ENCODE results near the gene RYR2.

RYR2 gene

GRCh38 chr1:237033061-237033460, 8.9 kb upstream of the RYR2 start:
- no peak for DNase-seq

DNA sequence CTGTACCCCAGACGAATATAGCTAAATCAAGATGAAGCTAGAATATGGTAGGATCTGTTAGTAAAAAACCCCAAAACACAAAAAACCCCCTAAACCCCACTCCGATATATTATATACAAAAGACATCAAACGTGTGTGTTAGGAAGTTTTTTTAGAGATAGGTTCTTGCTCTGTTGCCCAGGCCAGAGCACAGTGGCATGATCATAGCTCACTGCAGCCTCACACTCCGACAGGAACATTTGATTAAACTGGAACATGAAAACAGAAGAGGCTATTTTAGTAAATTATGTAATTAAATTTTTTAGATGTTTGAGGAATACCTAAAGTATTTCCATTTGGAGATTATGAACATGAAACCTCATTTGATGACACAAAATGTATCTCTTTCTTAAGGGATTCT, 8.2 kb upstream of the RYR2 start:
- DNase-seq = no peak

- no peak for DNase-seq
These were observed 6.2 kb upstream of the RYR2 start for GRCh38 chr1:237035759-237036158.

DNA sequence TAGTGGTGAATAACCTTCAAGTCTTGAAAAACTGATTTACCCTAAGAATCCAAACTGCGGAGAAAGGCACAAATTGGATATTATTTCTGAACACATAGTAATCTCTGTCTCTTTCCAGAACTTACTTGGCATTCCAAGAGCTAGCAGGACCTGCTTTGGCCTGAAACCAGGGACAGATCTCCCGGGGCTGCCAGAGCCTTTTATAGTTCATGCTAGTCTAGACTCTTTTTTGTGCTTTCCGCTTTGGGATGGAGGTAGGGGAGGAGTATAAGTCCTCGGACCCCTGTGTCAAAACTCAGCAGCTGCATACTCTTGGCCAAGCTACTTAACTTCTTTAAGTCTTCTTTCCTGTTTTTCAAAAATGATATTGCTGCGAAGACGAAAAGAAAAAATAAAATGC, 3.8 kb upstream of the RYR2 start:
- DNase-seq = no peak

DNA sequence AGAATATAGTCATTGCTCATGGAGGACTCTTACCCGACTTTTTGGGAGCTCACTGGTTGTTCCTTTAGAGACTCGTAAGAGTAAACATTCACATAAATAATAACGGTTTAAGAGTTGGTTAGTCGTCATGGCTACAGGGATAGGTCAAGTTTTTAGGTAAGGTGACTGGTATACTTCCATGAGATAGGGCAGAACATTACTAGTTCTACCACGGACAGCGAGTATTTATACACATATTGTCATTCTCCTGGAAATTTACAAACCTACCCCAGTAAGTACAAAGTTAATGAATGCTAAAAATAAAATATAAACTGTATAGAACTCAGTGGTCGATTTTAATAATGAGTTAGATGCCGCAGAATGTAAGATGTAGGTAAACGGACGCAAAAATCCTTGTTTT, 1.2 kb upstream of the RYR2 start:
- no peak for DNase-seq

DNA sequence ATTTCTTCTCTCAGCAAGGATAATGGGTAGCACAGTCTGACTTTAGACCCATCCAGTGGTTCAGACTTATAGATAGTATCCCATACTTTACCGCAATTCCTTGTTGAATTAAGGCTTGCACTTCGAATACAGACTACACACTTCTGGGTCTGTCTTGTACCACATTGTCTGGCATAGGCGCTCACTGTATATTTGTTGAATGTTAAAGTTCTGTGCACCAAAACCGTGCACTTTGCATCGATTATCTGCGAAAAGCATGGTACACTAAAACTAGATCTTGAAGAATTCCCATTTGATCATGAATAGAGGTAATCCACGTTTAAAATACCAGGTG, 556 bp upstream of the RYR2 start:
- no peak for DNase-seq

DNA sequence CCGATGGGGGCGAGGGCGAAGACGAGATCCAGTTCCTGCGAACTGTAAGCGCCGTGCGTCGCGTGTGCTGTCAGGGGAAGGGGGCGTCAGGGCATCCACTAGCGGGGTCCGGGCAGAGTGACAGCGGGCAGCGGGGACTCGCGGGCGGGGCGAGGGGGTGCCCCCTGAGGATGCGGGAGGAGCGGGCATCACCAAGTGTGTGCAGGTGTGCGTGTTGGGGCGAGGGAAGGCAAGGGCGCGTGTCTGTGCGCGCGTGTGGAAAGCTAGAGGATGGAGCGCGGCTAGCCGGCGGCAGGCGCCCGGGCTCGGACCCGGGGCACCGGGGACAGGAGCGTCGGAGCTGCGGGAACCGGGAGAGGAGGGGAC, 525 bp downstream of the RYR2 start:
- no peak for DNase-seq

DNA sequence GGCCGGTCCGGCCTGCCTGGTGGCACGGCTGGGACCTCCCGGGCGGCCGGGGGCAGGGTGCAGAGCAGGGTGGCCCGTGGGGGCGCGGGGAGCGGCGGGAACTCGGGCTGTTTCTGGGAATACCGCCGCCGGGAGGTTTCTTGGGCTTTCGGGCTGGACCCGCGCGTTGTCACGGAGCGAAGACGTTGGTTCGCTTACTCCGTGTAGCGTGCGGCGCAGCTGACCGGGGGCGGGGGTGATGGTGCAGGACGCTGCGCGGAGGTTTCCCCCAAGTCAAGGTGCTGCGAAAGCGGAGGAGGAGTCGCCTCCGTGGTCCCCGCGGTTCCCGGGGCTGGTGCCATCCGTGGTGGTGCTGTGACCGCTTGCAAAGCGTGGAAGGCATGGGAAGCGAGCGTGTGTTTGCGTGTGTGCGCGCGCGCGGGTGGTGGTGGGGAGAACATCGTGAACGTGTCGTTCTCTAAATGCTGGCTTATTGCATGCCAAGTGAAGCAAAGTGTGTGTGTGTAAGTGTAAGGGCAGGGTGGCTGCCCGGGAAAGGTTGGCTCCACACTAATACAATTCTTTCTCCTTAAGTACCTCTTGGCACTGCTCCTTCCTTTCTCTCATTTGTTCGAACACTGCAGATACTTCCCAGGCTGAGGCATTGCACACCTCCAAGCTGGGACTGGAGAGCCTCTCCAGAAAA, 1.1 kb downstream of the RYR2 start:
- no peak for DNase-seq

GRCh38 chr1:237043846-237044636, 2.1 kb downstream of the RYR2 start:
- no peak for DNase-seq

- no peak for DNase-seq
These were observed 3.5 kb downstream of the RYR2 start for GRCh38 chr1:237045278-237046016.

GRCh38 chr1:237048803-237049202, 6.8 kb downstream of the RYR2 start:
- no peak for DNase-seq

- no peak for DNase-seq
These were observed 8.2 kb downstream of the RYR2 start for GRCh38 chr1:237050185-237050584.

DNA sequence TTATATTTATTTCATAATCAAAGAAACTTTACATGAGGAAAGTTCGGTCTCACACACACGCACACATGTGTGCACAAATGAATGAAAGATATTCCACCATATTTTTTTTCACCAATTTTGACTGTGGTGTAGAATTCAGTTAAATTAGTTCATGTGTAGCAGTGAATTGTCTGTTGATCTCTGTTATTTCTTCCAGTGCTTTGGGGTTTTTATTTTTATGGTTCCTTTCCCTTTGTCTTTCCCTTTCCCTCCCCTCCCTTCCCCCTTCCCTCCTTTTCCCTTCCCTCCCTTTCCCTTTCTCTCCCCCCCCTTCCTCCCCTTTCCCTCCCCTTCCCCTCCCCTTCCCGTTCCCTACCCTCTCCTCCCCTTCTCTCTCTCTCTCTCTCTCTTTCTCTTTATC, 8.9 kb downstream of the RYR2 start:
- no peak for DNase-seq

GRCh38 chr1:237054313-237054712, 12.3 kb downstream of the RYR2 start:
- no peak for DNase-seq

GRCh38 chr1:237058470-237058869, 16.5 kb downstream of the RYR2 start:
- DNase-seq = no peak

DNA sequence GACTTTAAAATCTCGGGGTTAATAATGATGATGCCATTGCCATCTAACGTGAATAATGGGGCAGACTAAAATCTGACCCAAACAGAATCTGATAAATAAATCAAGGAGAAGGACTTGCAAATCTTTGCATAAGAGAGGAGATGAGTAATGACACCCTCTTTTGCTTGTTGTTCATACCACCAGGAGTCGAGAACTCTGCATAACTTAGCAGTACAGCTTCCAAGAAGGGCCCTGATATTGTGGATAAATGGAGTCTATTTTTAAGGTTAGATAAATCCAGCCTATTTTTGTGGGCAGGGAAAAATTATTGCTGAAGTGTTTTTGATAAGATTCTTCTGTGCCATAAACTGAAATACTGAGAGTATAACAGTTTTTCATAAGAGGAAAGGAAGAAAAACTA, 17.3 kb downstream of the RYR2 start:
- no peak for DNase-seq

GRCh38 chr1:237062976-237063375, 21.0 kb downstream of the RYR2 start:
- no peak for DNase-seq

- no peak for DNase-seq
These were observed 23.9 kb downstream of the RYR2 start for GRCh38 chr1:237065903-237066302.

- no peak for DNase-seq
These were observed 28.5 kb downstream of the RYR2 start for GRCh38 chr1:237070519-237070918.

- no peak for DNase-seq
These were observed 29.8 kb downstream of the RYR2 start for GRCh38 chr1:237071641-237072420.

GRCh38 chr1:237074371-237075117, 32.6 kb downstream of the RYR2 start:
- DNase-seq = no peak

GRCh38 chr1:237084341-237085077, 42.5 kb downstream of the RYR2 start:
- DNase-seq = no peak

All from stimulated activated CD4-positive, alpha-beta T cell treated with anti-CD3 and anti-CD28 coated beads, Interleukin-12 subunit alpha, Interleukin-12 subunit beta, amount 100 ng/mL, for 4 hours (primary cell).